GM18870 (cell line): Measurements from ENCODE around the gene GABRP.
"Not testable (repeated sequence)": the region's sequence is repeated elsewhere in the genome, so short reads cannot be mapped to it uniquely, and the experiment has no call there.

ENCODE experiments used
- ATAC-seq: cut with Tn5 transposase; IDR thresholded peaks from one replicate; pipeline ENCODE4 v1.9.1; 2021; ENCODE audit warnings: moderate library complexity; ENCODE audit not compliant: unreplicated experiment

GABRP gene

DNA sequence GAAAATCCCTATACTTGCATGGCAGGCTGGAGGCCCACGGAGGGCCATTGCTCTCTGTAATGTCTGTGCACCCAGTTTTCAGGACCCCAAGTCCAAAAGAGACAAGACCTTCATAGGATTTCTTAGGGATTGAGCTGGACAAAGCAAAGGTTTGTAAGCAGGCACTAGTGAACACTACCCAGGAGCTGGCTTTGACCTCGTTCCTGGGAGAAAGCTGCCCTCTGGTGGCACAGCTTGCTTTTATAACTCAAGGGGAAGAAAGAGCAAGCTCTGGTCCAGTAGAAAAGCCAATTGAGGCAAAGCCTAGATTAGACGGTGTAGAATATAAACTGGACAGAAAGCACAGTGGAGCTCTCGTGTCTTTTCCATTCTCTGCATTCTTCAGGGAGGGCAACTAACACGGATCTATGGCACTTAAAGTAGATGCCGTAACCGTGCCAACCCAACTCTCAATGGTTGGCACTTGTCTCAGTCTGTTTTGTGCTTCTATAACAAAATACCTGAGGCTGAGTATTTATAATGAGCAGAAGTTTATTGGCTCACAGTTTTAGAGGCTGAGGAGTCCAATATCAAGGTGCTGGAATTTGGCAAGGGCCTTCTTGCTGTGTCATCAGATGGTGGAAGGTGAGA is 7.9 kb downstream of the GABRP start:
- ATAC-seq: no peak

DNA sequence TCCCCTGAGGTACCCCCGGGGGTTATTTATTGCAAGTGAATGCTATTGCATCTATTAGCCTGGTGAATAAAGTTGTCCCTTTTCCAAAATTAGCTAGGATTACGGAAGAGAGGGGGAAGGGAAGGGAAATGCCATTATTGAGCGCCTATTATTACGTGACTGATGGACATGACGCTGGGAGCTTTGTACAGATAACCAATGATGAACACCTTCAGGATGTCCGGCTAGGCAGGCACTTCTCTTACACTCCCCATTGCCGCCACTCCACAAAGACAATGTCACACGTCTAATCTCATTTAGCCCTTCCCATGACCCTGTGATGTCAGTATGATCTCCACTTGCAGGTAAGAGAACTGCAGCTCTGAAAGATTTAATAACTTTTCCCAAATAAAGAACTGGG is 9.4 kb downstream of the GABRP start:
- ATAC-seq: no peak

DNA sequence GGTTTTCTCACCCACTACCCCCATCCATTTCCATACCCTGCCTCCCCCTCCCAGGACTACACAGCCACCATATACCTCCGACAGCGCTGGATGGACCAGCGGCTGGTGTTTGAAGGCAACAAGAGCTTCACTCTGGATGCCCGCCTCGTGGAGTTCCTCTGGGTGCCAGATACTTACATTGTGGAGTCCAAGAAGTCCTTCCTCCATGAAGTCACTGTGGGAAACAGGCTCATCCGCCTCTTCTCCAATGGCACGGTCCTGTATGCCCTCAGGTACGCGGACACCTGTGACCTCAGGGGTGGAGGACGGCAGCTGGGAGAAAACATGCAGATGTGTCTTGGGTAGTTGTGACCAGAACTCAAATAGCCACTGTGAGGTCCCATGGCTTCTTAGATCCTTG is 11.6 kb downstream of the GABRP start:
- ATAC-seq: no peak

DNA sequence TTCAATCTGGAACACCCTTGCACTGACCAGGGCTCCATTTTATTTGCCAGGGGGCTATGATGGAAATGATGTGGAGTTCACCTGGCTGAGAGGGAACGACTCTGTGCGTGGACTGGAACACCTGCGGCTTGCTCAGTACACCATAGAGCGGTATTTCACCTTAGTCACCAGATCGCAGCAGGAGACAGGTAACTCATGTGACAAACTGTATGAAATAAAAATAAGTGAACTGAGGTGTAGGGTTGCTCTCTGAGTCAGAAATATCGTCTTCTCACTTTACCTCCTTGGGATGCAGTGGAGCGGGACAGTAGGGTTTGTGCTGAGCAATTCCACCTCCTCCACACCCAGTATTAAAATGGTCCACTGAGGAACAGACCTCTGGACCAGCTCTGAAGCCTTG is 22.1 kb downstream of the GABRP start:
- no peak for ATAC-seq

DNA sequence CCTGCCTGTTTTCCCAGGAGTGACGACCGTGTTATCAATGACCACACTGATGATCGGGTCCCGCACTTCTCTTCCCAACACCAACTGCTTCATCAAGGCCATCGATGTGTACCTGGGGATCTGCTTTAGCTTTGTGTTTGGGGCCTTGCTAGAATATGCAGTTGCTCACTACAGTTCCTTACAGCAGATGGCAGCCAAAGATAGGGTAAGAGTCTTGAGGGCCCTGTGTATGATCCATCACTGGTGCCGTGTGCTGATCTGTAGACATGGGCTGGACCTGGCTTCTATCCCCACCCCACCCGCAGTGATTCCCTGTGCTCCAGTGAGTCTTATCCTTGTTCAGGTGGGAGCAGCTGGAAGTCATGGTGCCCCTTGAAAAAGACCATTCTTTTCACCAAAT is 26.0 kb downstream of the GABRP start:
- ATAC-seq: no peak

DNA sequence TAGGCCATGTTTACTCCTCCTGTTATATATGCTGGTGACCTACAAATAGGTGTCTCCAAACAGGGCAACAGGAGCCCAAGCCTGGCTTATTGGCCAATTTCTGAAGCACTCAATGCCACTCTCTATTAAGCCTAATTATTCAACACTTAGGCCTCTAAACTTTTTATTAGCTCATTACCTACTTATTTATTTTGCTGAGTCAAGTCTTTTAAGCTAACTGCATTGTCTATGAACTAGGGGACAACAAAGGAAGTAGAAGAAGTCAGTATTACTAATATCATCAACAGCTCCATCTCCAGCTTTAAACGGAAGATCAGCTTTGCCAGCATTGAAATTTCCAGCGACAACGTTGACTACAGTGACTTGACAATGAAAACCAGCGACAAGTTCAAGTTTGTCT is 28.2 kb downstream of the GABRP start:
- no peak for ATAC-seq

DNA sequence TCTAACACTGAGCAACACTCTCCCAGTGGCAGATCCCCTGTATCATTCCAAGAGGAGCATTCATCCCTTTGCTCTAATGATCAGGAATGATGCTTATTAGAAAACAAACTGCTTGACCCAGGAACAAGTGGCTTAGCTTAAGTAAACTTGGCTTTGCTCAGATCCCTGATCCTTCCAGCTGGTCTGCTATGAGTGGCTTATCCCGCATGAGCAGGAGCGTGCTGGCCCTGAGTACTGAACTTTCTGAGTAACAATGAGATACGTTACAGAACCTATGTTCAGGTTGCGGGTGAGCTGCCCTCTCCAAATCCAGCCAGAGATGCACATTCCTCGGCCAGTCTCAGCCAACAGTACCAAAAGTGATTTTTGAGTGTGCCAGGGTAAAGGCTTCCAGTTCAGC is 29.7 kb downstream of the GABRP start:
- ATAC-seq: no peak

DNA sequence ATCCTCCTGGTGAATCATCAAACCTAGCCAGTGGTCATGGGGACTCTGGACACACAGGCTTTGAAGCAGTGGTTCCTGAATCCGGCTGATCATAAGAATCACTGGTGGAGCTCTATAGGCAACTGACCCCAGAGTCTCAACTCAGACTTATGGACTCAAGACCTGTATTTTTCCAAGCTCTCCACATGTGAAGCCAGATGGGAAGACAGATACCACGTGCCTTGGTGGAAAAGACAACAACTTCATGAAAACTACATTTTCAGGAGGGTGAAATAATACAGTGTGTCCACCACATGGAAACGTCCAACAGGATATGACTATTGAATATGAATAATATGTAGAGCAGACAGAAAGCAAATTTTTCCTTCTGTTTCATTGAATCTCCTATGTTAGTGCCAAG is 33.7 kb downstream of the GABRP start:
- no peak for ATAC-seq

DNA sequence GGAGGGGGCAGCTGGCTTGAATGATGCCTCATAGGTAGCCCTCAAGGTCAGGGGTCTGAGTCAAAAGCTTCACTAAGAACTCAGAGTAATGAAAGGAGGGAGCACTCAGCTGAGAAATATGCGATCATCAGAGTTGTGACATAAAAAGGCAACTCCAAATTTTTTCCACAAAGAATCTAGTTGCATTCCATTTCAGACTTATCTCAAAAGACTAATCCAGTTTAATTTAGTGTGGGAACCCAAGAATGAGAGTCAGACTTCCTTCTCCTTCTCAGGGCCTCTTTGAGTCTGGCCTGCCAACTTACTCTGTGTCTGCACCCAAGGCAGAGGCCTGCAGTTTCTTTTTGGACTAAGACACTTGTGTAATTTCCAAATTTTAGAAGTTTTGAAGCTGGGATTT is 34.7 kb downstream of the GABRP start:
- no peak for ATAC-seq

DNA sequence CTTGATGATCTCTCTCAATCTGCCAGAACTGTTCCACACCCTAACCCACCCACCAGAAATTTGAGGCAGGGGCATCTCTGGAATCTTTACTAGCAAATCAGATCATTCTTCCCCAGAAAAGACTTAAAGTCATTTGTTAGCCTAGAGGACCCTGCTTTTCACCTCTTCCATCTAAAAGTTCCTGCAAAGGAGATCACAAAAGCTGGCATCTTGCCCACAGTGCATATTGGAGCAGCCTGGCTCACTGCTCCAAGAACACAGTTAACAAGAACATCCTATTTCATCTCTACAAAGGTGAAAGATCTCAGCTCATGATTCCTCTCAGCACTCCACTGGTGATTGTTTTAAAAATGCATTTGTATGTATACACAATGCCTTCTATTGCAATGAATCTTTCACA is 36.3 kb downstream of the GABRP start:
- no peak for ATAC-seq

DNA sequence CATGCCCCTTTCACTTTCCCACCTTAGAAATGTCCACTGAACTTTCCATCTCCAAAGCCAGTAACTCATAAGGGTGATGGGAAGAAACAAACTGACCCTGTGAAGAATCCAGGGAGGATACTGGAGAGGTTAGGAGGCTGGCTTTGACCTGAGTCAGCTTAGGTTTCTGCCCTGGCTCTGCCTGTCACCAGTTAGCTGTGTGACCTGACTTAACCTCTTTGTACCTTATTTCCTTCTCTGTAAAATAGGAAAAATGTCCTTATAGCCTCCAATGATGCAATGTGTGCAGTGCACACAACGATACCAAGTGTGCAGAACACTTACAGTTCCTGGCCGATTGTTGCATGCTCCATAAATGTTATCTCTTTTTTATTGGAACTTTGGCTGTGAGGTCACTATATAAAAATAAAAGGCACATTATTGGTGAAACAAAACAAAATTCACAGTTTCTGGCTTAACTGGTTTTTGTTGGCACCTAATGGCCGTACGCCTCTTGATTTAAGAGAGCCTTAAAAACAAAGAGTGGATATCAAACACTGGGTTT is 37.8 kb downstream of the GABRP start:
- ATAC-seq: no peak

DNA sequence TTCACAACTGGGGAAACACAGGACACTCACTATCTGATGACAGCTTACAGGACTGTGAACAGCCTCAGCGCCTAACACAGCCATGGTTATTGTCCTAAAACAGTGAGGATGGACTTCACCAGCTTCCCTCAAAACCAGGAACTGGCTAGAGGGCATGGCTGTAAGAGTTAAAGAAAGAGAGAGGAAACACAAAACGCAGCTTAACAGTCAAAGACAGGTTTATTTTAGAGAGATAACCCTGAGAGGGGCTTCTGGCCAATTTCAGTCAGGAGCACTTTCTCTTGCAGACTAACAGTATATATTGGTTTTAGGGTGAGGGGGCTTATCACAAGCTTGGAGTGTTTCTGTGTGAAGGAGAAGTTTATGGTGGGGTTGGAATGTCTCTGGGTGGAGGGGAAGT is 42.6 kb downstream of the GABRP start:
- no peak for ATAC-seq

DNA sequence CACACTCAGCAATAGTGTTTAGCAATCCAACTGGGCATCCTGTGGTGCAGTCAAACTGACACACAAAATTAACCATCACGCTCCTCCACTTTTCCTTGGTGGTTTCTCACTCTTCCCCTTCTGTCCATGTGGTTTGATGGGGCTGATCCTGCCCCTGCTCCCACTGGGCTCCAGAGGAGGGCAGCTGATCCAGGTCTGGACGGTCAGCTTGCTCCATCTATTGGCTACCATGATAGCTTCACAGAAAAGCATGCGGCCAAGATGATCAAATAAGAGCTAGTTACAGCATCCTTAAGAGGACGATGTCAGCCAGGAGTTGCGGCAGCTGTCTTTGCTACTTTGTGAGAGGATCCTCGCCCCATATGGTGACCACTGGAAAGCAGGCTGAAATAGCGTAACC is 48.7 kb downstream of the GABRP start:
- ATAC-seq: no peak

DNA sequence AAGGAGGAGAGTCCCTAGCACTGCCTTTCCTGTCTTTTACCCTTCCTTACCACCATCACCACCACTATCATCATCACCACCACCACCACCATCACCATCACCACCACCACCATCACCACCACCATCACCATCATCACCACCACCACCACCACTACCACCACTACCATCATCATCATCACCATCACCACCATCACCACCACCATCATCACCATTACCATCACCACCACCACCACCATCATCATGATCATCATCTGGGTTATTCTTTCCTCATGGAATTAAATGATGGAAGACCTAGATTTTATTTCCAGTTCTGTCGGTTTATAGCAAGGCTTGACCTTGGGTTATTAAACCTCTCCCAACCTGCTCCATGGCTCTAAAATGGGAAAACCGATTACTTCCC is 50.5 kb downstream of the GABRP start:
- not testable (repeated sequence) for ATAC-seq

DNA sequence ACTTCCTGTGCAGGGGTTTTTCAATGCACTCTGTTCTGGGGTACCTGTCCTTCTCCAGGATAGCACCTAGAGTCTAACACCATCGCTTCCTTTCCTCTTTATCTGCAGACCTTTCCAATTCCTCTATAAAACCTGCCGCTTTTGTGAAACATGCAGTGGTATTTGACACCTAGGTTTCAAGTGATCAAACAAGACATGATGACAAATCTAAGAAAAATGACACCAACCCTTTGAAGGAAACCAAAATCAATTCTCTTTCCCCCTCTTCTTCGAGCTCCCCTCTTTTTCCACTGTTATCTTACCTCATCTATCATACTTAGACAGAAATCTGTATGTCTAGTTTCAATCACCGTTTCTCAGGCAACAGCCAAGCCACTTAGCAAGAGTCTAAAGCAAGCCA is 52.7 kb downstream of the GABRP start:
- no peak for ATAC-seq

DNA sequence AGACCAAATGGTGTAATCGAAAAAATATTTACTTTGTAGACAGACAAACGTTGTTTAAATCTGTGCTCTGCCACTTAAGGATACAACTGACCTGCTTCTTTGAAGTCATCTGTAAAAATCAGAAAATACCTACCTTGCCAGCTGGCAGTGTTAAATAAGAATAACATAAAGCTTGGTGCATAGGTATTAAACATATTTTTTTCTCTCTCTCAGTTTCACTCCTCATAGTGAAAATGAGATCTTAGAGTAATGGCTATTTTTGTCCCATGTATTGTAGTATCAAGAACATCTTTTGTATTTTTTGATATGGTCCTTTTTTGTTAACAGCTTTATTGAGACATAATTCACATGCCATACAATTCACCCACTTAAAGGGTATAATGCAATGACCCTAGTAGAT is 60.3 kb downstream of the GABRP start:
- ATAC-seq: no peak

DNA sequence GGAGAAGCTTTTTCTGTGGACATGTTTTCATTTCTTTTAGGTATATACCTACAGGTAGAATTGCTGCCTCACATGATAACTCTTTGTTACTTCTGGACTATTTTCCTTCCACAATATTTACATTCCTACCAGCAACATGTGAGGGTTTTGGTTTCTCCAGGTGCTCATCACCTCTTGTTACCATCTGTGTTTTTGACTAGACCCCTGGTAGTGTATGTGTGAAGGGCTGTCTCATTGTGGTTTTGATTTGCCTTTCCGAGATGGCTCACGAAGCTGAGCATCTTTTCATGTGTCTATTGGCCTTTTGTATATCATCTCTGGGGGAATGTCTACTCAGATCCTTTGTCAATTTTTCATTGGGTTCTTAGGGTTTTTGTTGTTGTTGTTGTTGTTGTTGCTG is 61.1 kb downstream of the GABRP start:
- no peak for ATAC-seq

DNA sequence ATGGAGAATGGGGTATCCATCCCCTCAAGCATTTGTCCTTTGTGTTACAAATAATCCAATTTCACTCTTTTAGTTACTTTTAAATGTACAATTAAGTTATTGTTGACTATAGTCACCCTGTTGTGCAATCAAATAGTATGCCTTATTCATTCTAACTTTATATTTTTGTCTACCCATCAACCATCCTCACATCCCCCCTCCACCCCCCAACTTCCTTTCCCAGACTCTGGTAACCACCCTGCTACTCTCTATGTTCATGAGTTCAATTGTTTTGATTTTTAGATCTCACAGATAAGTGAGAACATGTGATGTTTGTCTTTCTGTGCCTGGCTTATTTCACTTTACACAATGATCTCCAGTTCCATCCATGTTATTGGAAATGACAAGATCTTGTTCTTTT is 62.9 kb downstream of the GABRP start:
- no peak for ATAC-seq

DNA sequence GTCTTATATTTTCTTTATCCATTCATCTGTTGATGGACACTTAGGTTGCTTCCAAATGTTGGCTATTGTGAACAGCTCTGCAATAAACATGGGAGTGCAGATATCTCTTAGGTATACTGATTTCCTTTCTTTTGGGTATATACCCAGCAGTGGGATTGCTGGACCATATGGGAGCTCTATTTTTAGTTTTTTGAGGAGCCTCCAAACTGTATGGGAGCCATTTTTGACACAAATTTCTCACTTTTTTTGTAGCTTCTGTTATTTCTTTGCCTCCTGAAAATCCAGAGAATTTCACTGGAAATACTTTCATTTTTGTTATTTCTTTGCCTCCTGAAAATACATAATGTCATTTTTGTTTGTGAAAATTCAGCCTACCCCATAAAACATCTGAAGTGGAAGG is 63.3 kb downstream of the GABRP start:
- ATAC-seq: no peak

DNA sequence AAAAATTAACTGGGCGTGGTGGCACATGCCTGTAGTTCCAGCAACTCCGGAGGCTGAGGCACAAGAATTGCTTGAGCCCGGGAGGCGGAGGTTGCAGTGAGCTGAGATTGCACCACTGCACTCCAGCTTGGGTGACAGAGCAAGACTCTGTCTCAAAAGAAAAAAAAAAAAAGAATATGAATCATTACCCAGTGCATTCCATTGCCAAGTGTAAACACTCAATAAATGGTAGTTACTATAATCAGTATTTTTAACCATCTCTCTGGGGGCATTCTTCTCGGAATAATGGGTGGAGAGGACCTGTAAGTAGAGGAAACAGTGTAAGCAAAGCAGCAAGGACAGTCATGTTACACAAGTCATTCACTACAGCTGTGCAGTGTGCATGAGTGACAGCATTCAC is 64.5 kb downstream of the GABRP start:
- no peak for ATAC-seq

DNA sequence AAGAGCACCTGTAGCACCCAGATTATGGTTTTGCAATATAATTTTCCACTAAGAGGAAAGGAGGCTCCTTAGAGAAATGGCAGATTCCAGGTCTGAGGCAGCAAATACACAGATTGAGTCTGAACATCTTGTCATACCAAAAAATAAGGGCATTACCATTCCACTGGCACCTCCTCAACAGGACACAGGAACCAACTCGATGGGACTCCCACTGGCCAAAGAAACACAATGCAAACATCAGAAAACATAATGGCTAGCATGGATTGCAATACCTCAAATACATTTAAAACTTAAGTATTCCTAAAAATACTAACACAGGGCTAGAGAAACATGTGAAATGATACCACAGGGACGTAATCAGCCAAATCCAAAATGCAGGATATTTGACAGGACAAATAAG is 65.8 kb downstream of the GABRP start:
- no peak for ATAC-seq

DNA sequence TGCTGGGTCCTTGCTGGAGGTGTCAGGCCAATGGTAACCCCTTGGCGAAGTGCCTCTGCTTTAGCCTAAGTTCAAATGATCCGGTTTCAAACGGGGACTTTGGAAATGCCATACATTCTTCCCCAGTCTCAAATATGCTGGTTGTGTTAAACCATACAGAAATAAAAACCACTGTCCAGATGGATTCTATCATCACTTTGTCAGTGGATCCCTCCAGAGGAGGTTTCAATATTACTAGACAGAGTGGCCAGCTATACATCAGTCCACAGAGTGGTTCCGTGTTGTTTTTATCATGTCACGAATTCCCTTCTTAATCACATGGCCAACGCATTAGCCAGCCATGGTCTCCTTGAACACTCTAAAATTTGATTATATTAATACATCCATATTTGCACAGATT is 71.0 kb downstream of the GABRP start:
- ATAC-seq: no peak

DNA sequence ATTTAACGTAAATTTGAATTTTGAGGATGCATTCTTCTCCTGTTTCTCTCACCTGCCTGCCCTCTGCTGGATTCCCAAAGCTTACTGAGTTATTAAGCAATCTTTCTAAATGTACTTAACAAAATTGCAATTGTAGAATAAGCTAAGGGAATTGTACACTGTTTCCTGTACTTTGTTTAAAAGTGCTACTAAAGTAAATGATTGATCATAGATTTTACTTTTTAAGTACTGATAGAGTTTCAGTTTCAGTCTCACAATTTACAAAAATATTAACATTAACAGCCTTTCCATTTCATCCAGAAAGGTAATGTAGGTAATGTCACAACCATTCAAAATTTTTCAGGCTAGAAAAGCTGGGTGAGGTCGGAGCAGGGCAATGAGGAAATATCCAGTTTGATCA is 73.5 kb downstream of the GABRP start:
- ATAC-seq: no peak
